GM12873 (cell line): Measurements from ENCODE around the gene ODR4.

Experiments
- TF ChIP-seq, protein P1 (sequence below): IDR thresholded peaks from 2 replicates; pipeline ENCODE4 v1.5.1; 2012; ENCODE audit warnings: low read depth, mild to moderate bottlenecking, moderate library complexity, low read length, control low read depth; ENCODE audit not compliant: insufficient read depth; ENCODE audit errors: missing control alignments

ODR4 gene

GRCh38 chr1:186456729-186457255 is 81.2 kb downstream of the ODR4 start:
- TF ChIP-seq, protein P1, sequence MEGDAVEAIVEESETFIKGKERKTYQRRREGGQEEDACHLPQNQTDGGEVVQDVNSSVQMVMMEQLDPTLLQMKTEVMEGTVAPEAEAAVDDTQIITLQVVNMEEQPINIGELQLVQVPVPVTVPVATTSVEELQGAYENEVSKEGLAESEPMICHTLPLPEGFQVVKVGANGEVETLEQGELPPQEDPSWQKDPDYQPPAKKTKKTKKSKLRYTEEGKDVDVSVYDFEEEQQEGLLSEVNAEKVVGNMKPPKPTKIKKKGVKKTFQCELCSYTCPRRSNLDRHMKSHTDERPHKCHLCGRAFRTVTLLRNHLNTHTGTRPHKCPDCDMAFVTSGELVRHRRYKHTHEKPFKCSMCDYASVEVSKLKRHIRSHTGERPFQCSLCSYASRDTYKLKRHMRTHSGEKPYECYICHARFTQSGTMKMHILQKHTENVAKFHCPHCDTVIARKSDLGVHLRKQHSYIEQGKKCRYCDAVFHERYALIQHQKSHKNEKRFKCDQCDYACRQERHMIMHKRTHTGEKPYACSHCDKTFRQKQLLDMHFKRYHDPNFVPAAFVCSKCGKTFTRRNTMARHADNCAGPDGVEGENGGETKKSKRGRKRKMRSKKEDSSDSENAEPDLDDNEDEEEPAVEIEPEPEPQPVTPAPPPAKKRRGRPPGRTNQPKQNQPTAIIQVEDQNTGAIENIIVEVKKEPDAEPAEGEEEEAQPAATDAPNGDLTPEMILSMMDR = no peak

- TF ChIP-seq, protein P1 = no peak
These were observed 85.4 kb downstream of the ODR4 start, which contains the start of gene PDC for GRCh38 chr1:186461014-186461413. PDC (minus strand) TSS chr1:186461114; CDS start chr1:186449459, 11,655 bp downstream.

GRCh38 chr1:186463511-186463910 is 87.9 kb downstream of the ODR4 start:
- TF ChIP-seq, protein P1 = no peak

DNA sequence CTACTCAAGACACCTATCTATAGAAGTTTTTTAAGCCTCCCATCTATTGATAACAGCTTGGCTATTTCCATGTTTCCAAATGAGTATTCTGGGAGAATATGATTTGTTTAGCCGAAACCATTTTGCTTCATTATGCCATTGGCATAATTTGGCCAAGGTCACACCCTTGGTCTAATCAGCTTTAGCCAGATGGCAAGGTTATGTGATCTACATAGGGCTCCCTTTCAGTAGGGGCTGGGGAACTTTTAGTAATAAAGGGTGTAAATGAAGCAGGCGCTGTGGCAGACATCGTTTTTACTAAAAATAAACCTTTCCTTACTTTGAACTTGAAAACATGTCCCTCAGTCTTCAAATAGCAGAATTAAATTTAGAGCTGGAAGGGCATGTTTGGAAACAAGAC is 88.3 kb downstream of the ODR4 start:
- TF ChIP-seq, protein P1 = no peak

DNA sequence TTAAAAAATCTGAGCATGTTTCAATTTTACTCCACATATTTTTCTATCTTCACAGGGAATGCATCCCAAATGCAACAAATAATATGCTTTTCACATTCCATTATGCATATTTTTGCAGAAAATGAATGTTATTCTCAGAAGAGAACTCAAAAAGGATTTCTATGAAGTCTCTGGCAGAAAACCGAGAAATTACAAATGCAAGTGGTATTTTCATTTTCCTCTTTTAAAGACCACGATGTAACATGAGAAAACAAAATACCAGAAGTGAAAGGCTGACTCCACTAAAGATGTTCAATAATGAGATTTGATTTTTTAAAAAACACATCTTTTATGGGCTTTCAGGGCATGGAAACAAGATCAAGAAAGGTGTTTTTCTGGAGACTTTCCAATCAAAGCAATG is 90.3 kb downstream of the ODR4 start:
- TF ChIP-seq, protein P1 = no peak
